BLaER1 (cell line): ENCODE measurements around the gene FRRS1L.

Source experiments
- H3K27ac ChIP-seq: shearing (Covaris generic); formaldehyde crosslinking; 2 replicates; pipeline ENCODE4 v1.8.1; 2022
- H3K27me3 ChIP-seq: shearing (Covaris generic); formaldehyde crosslinking; 2 replicates; pipeline ENCODE4 v1.8.1; 2022
- H3K36me3 ChIP-seq: shearing (Covaris generic); formaldehyde crosslinking; 2 replicates; pipeline ENCODE4 v1.8.1; 2022
- H3K4me1 ChIP-seq: shearing (Covaris generic); formaldehyde crosslinking; 2 replicates; pipeline ENCODE4 v1.8.1; 2022
- H3K4me2 ChIP-seq: shearing (Covaris generic); formaldehyde crosslinking; 2 replicates; pipeline ENCODE4 v1.8.1; 2022
- H3K4me3 ChIP-seq: shearing (Covaris generic); formaldehyde crosslinking; 2 replicates; pipeline ENCODE4 v1.8.1; 2022
- H3K9ac ChIP-seq: shearing (Covaris generic); formaldehyde crosslinking; 2 replicates; pipeline ENCODE4 v1.8.1; 2022
- H3K9me3 ChIP-seq: shearing (Covaris generic); formaldehyde crosslinking; 2 replicates; pipeline ENCODE4 v1.8.1; 2022
- H4K20me1 ChIP-seq: shearing (Covaris generic); formaldehyde crosslinking; 2 replicates; pipeline ENCODE4 v1.8.1; 2022
- Cebpa-rat ChIP-seq: shearing (Covaris generic); IDR thresholded peaks from 2 replicates; pipeline ENCODE4 v1.8.1; 2022

FRRS1L gene

DNA sequence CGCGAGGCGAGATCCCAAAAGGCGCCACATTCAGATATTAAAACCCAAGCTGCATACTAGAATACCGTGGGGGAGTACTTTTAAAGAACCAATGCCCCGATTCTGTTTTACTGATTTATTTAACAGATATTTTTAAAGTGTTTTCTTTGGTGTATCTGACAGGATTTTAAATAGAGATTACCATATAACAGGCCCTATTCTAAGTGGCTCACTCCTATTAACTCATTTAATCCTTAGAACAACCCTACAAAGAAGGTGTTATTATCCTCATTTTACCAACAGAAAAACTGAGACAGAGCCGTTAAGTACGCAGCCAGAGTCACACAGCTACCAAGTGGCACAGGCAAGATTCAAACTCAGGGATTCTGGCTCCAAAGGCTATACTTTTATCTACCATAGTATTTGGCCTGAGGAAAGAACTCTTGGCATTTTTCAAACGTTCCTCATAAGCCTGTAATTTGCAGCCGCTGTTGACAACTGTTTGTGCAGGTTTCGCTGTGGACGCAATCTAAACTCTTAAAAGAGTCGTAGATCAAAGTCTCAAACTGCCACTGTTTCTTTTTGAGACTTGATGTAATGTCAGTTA, 46.8 kb downstream of the FRRS1L start:
- TF ChIP-seq Cebpa-rat = no peak
- Histone ChIP-seq H3K27ac (peak overlapping the region; percentile 19; the same call in 1 of the 2 replicates), H3K9me3 (no peaks in the 10 kb centered on the region), H3K9ac (no peak overlapping the region; the same call in 1 of the 2 replicates), H3K4me3 (no peak overlapping the region; the same call in 1 of the 2 replicates), H3K4me2 (peak overlapping the region; percentile 47), H3K4me1 (peaks cover 69% of the 10 kb centered on the region), H3K27me3 (no peaks in the 10 kb centered on the region), H3K36me3 (peaks cover 6% of the 10 kb centered on the region; the same call in 1 of the 2 replicates), H4K20me1 (peaks cover 44% of the 10 kb centered on the region)

DNA sequence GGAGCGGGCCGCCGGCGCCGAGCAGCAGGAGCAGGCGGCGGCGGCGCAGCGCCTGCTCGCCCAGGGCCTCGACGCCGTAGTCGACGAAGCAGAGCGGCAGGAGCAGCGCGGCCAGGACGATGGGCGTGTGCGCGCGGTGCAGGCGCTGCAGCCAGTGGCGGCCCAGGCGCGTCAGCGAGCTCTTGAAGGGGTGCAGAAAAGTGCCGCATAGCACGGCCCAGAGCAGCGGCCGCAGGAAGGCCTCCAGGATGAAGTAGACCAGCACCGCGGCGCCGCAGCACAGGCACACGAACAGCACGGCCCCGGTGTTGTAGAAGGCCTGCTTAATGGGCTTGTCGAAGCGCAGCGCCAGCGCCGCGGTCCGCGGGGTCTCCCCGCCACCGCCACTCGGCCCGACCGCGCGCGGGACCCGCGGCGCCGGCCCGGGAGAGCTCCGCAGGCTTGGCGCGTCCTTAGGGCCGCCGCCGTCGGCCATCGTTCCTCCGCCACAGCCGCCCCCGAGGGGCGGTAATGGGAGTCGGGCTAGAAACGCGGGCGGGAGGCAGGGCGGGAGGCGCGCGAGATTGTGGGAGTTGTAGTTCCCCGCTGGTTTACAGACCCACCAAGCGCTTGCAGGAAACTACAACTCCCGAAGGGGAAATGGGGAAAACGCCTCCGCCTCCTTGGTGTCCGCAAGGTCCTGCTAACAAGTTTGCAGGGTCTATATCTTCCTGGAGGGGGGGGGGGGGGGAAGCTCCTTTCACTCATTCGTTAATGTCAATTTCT, 47.4 kb downstream of the FRRS1L start, which contains the start of gene TMEM245:
TMEM245 (minus strand) TSS at position 509 of the 765 bp plus-strand sequence; CDS start at position 475, 34 bp downstream.
- Histone ChIP-seq H4K20me1 (peaks cover 51% of the 10 kb centered on the region), H3K9me3 (no peaks in the 10 kb centered on the region), H3K4me3 (peak within 1 kb of the TSS; percentile 96), H3K9ac (peak within 1 kb of the TSS; percentile 95), H3K27me3 (no peaks in the 10 kb centered on the region), H3K4me2 (peak within 1 kb of the TSS; percentile 81), H3K36me3 (peaks cover 11% of the 10 kb centered on the region; the same call in 1 of the 2 replicates), H3K27ac (peak within 1 kb of the TSS; percentile 93), H3K4me1 (peaks cover 76% of the 10 kb centered on the region)
- TF ChIP-seq Cebpa-rat = no peak

DNA sequence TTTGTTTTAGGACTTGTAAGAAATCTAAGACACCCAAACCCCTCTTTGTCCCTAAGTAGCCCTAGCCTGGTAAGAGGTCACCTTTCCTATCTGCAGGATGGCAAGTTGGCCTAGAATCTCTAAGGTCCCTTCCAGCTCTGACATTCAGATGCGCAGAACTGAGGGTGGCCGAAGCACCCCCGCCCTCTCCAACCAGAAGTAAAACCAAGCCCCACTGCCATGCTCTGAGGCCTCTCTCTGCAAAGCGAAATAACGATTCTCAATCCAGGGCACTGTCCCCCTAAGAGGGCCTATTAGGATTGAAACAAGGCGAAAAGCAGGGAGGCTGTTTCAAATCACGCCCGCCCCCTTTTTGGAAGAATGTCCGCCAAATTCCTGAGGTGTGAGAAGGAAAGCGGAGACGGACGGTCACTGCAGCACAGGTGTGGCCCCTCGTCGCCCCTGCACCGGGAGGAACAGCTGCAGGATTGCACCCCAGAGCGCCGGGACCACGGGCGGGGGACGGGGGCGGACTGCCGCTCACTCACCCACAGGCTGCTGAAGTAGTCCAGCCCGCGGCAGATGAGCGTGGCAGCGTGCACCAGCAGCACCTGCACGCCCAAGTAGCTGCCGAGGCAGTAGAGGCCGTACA, 48.1 kb downstream of the FRRS1L start:
- H3K27ac ChIP-seq = peak overlapping the region; percentile 93
- peaks cover 80% of the 10 kb centered on the region for H3K4me1 ChIP-seq
- H4K20me1 ChIP-seq = peaks cover 58% of the 10 kb centered on the region

DNA sequence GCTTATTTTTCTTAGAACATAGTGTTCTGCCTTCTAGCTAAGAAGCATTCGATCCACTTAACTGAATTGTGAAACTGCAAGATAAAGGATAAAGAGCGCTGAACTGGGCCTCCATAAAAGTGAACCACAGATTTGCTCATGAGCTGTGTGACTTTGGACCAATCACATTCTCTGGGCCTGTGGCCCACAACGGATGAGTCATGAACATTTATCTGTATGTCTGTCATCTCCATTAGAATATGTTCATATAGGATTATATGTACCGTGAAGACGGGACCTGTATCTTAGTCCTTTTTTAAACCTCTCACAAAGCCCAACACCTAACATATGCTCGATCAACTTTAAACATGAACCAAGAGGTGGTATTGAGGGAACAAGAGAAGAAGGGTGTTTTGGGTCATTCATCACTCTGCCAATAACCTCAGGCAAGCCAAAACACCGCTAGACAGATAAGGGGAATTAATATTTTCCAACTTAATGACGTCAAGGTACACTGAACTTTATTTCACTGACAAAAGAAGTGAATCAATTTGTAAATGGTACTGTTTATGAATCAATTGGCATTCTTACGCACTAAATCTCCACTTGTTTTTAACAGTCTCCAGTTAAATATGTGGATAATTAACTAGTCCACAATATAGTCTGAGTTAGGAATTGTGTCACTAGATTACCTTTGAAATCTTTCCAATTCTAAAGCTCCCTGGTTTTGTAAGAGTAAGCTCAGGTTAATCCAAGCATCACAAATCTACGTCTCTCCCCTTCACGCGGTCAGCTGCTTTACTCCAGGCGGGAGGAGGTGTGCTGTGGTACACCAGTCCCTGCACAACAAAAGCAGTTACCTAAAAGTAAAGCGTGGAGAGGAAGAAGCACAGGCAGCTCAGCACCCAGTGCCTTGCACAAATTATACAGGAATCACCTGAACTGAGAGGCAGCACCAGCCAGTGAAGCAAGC, 48.9 kb downstream of the FRRS1L start:
- H4K20me1 ChIP-seq = peaks cover 66% of the 10 kb centered on the region
- peak overlapping the region; percentile 93 for H3K27ac ChIP-seq

More for the DNA sequence above, 48.1 kb downstream of the FRRS1L start:
- H3K4me2 ChIP-seq = peak overlapping the region; percentile 81
- H3K9ac ChIP-seq = peak overlapping the region; percentile 95
- H3K9me3 ChIP-seq = no peaks in the 10 kb centered on the region
- H3K4me3 ChIP-seq = peak overlapping the region; percentile 96
- no peaks in the 10 kb centered on the region for H3K27me3 ChIP-seq
- no peak for TF ChIP-seq Cebpa-rat
- peaks cover 16% of the 10 kb centered on the region; the same call in 1 of the 2 replicates for H3K36me3 ChIP-seq

DNA sequence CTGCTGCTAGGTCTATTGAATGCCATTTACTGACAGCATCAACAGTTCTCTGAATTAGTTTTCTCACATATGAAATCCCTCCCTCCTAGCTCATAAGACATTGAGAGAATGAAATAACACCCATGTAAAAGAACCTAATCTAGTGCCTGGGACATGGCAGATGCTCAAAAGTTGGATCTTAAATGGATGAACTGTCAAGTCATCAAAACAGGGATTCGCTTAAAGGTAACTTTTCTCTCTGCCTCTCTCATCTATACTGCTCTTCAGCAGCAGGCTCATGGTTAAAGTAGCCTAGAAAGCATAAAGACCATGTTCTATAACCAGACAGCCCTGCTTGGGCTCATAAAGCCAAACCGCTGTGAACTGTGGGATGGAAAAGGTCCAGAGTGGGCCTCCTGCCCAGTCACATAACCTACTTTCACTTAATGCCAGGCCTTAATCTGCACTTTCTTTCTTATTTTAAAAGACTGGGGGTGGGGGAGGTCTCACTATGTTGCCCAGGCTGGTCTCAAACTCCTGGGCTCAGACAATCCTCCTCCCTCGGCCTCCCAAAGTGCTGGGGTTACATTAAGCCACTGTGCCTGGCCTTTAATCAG, 51.0 kb downstream of the FRRS1L start:
- no peak overlapping the region for H3K9ac ChIP-seq
- no peak overlapping the region for H3K4me3 ChIP-seq
- peaks cover 16% of the 10 kb centered on the region; the same call in 1 of the 2 replicates for H3K36me3 ChIP-seq
- no peak for TF ChIP-seq Cebpa-rat
- H3K27ac ChIP-seq = no peak overlapping the region
- H3K4me1 ChIP-seq = peaks cover 84% of the 10 kb centered on the region
- H4K20me1 ChIP-seq = peaks cover 87% of the 10 kb centered on the region
- H3K27me3 ChIP-seq = no peaks in the 10 kb centered on the region
- H3K4me2 ChIP-seq = peak overlapping the region; percentile 81; the same call in 1 of the 2 replicates
- no peaks in the 10 kb centered on the region for H3K9me3 ChIP-seq

More for the DNA sequence above, 48.9 kb downstream of the FRRS1L start:
- no peaks in the 10 kb centered on the region for H3K9me3 ChIP-seq
- H3K36me3 ChIP-seq = peaks cover 16% of the 10 kb centered on the region; the same call in 1 of the 2 replicates
- H3K4me1 ChIP-seq = peaks cover 80% of the 10 kb centered on the region
- peak overlapping the region; percentile 95 for H3K9ac ChIP-seq
- no peaks in the 10 kb centered on the region for H3K27me3 ChIP-seq
- no peak for TF ChIP-seq Cebpa-rat
- peak overlapping the region; percentile 96 for H3K4me3 ChIP-seq
- peak overlapping the region; percentile 81 for H3K4me2 ChIP-seq

DNA sequence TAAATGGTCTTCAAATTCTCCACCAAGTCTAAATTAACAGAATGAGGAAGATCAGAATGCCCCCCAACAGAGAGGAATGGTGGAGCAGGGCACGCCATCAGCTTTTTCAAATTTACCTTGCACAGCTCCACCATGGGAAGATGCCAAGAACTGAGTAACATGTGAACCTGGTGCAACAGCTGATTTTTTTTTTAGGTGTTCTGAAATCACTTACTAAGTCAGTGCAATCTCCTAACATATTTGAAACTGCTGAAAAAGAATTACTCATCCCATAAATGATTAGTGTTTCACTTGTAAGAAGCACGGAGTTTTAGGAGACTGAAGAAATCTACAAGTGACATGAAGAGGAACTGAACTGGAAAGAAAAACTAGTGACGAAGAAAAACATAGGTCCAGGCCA, 52.4 kb downstream of the FRRS1L start:
- Histone ChIP-seq H4K20me1 (peaks cover 100% of the 10 kb centered on the region), H3K9me3 (no peaks in the 10 kb centered on the region), H3K27me3 (no peaks in the 10 kb centered on the region), H3K4me3 (no peak overlapping the region), H3K4me1 (peaks cover 89% of the 10 kb centered on the region), H3K4me2 (peak overlapping the region; percentile 46), H3K36me3 (peaks cover 16% of the 10 kb centered on the region; the same call in 1 of the 2 replicates), H3K27ac (no peak overlapping the region), H3K9ac (0 out of 2 replicates have a peak overlapping the region, but pooled peaks have one; percentile 7)
- no peak for TF ChIP-seq Cebpa-rat

DNA sequence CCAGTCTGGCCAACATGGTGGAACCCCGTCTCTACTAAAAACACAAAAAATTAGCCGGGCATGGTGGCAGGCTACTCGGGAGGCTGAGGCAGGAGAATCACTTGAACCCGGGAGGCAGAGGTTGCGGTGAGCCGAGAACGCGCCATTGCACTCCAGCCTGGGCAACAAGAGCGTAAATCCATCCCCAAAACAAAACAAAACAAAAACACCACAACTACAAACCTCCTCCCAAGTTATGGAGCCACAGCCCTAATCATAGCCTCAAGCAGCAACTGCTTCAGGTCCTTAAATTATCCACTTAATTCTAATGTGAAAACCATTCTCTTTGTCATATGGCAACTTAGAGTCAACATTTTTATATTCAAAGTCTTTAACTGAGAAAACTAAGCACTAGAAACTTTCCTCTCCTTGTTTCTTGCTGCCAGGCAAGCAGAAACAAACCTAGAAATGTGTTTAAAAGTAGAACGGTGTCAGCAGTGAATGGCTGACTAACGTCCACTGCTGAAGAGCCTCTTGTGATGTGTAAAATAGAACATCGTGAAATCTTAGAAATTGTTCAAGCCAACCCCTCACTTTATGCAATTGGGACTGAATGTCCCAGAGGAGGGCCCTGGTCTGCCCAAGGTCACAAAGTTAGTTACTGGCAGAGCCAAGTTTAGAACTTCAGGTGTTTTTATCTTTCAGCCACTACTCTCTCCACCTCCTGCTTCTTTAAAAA, 53.0 kb downstream of the FRRS1L start:
- peak overlapping the region; percentile 46 for H3K4me2 ChIP-seq
- H3K9ac ChIP-seq = 0 out of 2 replicates have a peak overlapping the region, but pooled peaks have one; percentile 7

DNA sequence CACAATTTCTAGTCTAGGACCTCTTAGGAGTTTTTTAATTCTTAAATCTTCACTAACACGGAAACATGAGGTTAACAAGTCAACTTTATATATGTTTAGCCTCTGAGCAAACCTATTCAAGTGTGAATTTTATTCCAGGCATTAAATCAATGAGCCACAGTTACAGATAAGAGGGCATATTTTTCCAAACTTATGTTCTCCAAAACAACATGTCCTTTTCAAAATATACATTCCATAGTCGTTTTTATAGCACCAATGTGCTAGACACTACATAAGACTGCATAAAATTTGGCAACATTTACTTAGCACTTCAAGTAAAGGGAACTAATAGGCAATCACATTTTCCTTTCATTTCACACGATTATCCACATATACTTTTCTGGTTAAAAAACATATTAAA, 53.8 kb downstream of the FRRS1L start:
- no peak overlapping the region for H3K4me3 ChIP-seq
- no peak overlapping the region for H3K9ac ChIP-seq
- no peaks in the 10 kb centered on the region for H3K27me3 ChIP-seq
- H4K20me1 ChIP-seq = peaks cover 100% of the 10 kb centered on the region
- peak overlapping the region; percentile 46; the same call in 1 of the 2 replicates for H3K4me2 ChIP-seq
- no peaks in the 10 kb centered on the region for H3K9me3 ChIP-seq
- no peak for TF ChIP-seq Cebpa-rat
- H3K27ac ChIP-seq = no peak overlapping the region
- peaks cover 100% of the 10 kb centered on the region for H3K4me1 ChIP-seq
- H3K36me3 ChIP-seq = peaks cover 16% of the 10 kb centered on the region; the same call in 1 of the 2 replicates

More for the DNA sequence above, 53.0 kb downstream of the FRRS1L start:
- Histone ChIP-seq H3K27me3 (no peaks in the 10 kb centered on the region), H3K9me3 (no peaks in the 10 kb centered on the region), H3K4me3 (no peak overlapping the region), H3K4me1 (peaks cover 95% of the 10 kb centered on the region), H4K20me1 (peaks cover 100% of the 10 kb centered on the region), H3K27ac (no peak overlapping the region), H3K36me3 (peaks cover 16% of the 10 kb centered on the region; the same call in 1 of the 2 replicates)
- no peak for TF ChIP-seq Cebpa-rat
